A673 (cell line): ENCODE measurements around the gene FRAS1. TPM values are rescaled to one million over a fixed set of nuclear protein-coding genes. Genes with fewer than 3 reads are reported as not detected.
"Not testable (repeated sequence)": the region's sequence is repeated elsewhere in the genome, so short reads cannot be mapped to it uniquely, and the experiment has no call there.

Experiments
- BruUV-seq: library from RNA; stranded (reverse); fragments of 400-500 nt; replicated peaks from 2 replicates; lab custom pipeline; 2021; lab: Mats Ljungman, UMichigan
- CTCF ChIA-PET: fragments of 300-600 bp; sonication (Branson Sonifier 250); formaldehyde crosslinking; loops from one replicate; lab custom pipeline; 2022; ENCODE audit warnings: antibody characterized with exemption; lab: Charles Lee
- POLR2A ChIA-PET: fragments of 300-600 bp; sonication (Branson Sonifier 250); formaldehyde crosslinking; loops from one replicate; lab custom pipeline; 2022; ENCODE audit warnings: antibody characterized with exemption; ENCODE audit not compliant: low non-redundant PET; lab: Charles Lee
- DNase-seq: peaks from one replicate; pipeline ENCODE4 v3.0.0-alpha.2; 2015; ENCODE audit warnings: low spot score
- H3K27ac ChIP-seq: fragments of 200-600 bp; sonication (generic); 2 replicates; pipeline ENCODE4 v1.5.1; 2016; ENCODE audit warnings: mixed run types, low read depth, mild to moderate bottlenecking, mixed read lengths, antibody characterized with exemption, low read length; ENCODE audit not compliant: poor library complexity, severe bottlenecking
- H3K27me3 ChIP-seq: fragments of 200-600 bp; sonication (generic); replicated peaks from 2 replicates; pipeline ENCODE4 v1.6.1; 2017; ENCODE audit warnings: mixed run types, low read depth, mild to moderate bottlenecking, mixed read lengths, antibody characterized with exemption, low read length; ENCODE audit not compliant: insufficient read depth, poor library complexity
- H3K36me3 ChIP-seq: fragments of 200-600 bp; sonication (generic); 2 replicates; pipeline ENCODE4 v1.6.1; 2016; ENCODE audit warnings: mixed run types, mild to moderate bottlenecking, mixed read lengths, antibody characterized with exemption, low read length; ENCODE audit not compliant: insufficient read depth, poor library complexity, severe bottlenecking
- H3K4me1 ChIP-seq: fragments of 200-600 bp; sonication (generic); 2 replicates; pipeline ENCODE4 v1.6.1; 2017; ENCODE audit warnings: mixed run types, mild to moderate bottlenecking, mixed read lengths, antibody characterized with exemption, low read length; ENCODE audit not compliant: insufficient read depth, poor library complexity, severe bottlenecking
- H3K4me3 ChIP-seq: fragments of 200-600 bp; sonication (generic); 2 replicates; pipeline ENCODE4 v1.5.1; 2016; ENCODE audit warnings: low read depth, mixed run types, mild to moderate bottlenecking, mixed read lengths, low read length; ENCODE audit not compliant: poor library complexity, severe bottlenecking
- H3K9me3 ChIP-seq: fragments of 200-600 bp; sonication (generic); 2 replicates; pipeline ENCODE4 v1.6.1; 2016; ENCODE audit warnings: mixed run types, low read depth, mild to moderate bottlenecking, mixed read lengths, antibody characterized with exemption, low read length; ENCODE audit not compliant: poor library complexity, severe bottlenecking
- EZH2 ChIP-seq: fragments of 200-600 bp; sonication (generic); IDR thresholded peaks from 2 replicates; pipeline ENCODE4 v1.6.1; 2017; ENCODE audit warnings: borderline replicate concordance, low read depth, mild to moderate bottlenecking, mixed read lengths, antibody characterized with exemption, low read length; ENCODE audit not compliant: poor library complexity, severe bottlenecking
- intact Hi-C: fragments of 100-400 bp; cut with micrococcal nuclease; formaldehyde crosslinking; loops from one replicate; pipeline ENCODE4 v1.10.0; 2022; ENCODE audit not compliant: unreplicated experiment
- total RNA-seq: library from RNA; stranded (reverse); gene quantifications from 2 replicates; pipeline ENCODE4 v1.2.3, GENCODE V29; 2021
- TF ChIP-seq, protein P1 (sequence below): fragments of 300-800, 200-600 bp; sonication (generic); conservative IDR thresholded peaks from 2 replicates; pipeline ENCODE4 v1.5.1; 2017; ENCODE audit warnings: low read depth, mild to moderate bottlenecking, antibody characterized with exemption, low read length, moderate library complexity, mixed read lengths

Gene FRAS1
- total RNA-seq, 1 experiment from 2014 or later, result 0.06 TPM

DNA sequence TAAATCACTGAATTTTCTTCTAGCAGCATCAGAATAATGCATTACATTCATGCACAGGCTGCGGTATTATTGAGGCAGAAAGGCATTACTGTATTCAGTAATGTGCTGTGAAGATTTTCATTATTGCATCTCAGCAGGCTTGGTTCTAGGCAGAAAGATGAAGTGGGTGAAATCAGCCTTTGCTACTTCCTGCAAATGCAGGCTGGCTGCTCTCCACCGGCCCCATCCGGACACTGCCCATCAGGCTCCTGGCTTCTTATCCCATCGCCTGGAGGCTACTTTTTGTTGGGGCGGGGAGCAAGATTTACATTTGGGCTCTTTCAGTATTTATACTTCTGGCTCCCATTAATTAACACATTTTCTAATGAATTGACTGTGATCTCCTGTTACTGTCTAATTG lies 117.8 kb downstream of the FRAS1 start:
- POLR2A ChIA-PET, result no interaction called here
- no TSS peak for BruUV-seq
- Histone ChIP-seq H3K4me3 (no peak overlapping the region), H3K4me1 (no peaks in the 10 kb centered on the region), H3K36me3 (no peaks in the 10 kb centered on the region), H3K9me3 (no peaks in the 10 kb centered on the region), H3K27ac (no peak overlapping the region), H3K27me3 (no peaks in the 10 kb centered on the region)
- TF ChIP-seq, protein P1, sequence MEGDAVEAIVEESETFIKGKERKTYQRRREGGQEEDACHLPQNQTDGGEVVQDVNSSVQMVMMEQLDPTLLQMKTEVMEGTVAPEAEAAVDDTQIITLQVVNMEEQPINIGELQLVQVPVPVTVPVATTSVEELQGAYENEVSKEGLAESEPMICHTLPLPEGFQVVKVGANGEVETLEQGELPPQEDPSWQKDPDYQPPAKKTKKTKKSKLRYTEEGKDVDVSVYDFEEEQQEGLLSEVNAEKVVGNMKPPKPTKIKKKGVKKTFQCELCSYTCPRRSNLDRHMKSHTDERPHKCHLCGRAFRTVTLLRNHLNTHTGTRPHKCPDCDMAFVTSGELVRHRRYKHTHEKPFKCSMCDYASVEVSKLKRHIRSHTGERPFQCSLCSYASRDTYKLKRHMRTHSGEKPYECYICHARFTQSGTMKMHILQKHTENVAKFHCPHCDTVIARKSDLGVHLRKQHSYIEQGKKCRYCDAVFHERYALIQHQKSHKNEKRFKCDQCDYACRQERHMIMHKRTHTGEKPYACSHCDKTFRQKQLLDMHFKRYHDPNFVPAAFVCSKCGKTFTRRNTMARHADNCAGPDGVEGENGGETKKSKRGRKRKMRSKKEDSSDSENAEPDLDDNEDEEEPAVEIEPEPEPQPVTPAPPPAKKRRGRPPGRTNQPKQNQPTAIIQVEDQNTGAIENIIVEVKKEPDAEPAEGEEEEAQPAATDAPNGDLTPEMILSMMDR, result no peak
- no peak for TF ChIP-seq EZH2
- intact Hi-C loops, result no loop called here
- CTCF ChIA-PET, result no interaction called here
- DNase-seq, result no peak

GRCh38 chr4:78179196-78179595 lies 122.1 kb downstream of the FRAS1 start:
- no peak overlapping the region for H3K4me3 ChIP-seq
- no TSS peak for BruUV-seq
- no peaks in the 10 kb centered on the region for H3K27me3 ChIP-seq
- ChIA-PET CTCF (no interaction called here), POLR2A (no interaction called here)
- DNase-seq, result no peak
- no peaks in the 10 kb centered on the region for H3K36me3 ChIP-seq
- no peaks in the 10 kb centered on the region for H3K4me1 ChIP-seq
- TF ChIP-seq, protein P1, result no peak
- no peak for TF ChIP-seq EZH2
- no peak overlapping the region for H3K27ac ChIP-seq
- intact Hi-C loops, result no loop called here
- no peaks in the 10 kb centered on the region for H3K9me3 ChIP-seq

DNA sequence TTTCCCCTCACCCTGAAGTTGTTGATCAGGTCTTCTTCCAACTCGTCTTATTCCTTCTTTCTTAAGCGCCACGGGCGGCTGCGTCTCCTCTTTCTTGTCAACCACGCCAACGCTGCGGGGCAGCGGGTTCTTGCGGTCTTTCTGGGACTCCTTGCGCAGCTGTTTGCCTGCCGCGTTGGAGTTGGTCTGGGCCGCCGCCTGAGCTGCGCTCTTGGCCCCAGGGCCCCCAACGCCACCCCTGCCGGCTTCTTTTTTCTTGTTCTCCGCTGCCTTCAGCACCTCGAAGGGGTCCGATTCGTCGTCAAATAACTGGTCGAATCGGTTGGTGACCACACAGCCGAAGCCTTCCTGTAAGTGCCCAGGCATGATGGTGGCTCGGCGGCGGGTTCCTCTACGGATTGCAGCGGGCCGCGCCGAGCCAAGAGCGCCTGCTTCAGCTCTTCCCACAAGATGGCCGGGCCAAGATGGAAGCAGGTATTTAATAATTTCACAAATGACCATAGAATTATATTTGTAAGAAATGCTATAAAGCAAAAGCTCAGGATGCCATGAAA lies 124.6 kb downstream of the FRAS1 start:
- H3K36me3 ChIP-seq, H3K27ac ChIP-seq, POLR2A ChIA-PET, H3K9me3 ChIP-seq, CTCF ChIA-PET, intact Hi-C loops, H3K27me3 ChIP-seq, DNase-seq, H3K4me1 ChIP-seq, H3K4me3 ChIP-seq, BruUV-seq: not testable (repeated sequence)

DNA sequence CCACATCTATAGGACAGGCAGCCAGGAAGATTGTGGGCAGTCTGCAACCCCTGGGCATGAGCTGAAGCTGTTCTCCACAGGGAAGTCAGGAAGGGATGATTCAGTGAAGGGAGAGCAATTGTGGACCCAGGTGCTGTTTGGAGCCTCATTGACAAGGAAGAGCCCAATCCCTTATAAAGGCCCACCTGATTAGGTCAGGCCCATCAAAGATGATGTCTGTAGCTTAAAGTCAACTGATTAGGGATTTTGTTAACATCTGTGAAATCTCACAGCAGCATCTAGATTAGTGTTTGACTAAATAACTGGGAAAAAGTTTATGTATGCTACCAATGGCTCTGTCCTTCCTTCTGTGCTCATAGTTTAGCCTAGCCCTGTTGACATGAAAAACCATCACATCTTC lies 127.5 kb downstream of the FRAS1 start:
- intact Hi-C loops, result no loop called here
- no peak overlapping the region for H3K4me3 ChIP-seq
- H3K36me3 ChIP-seq, result no peaks in the 10 kb centered on the region
- H3K4me1 ChIP-seq, result no peaks in the 10 kb centered on the region
- POLR2A ChIA-PET, result no interaction called here
- no peaks in the 10 kb centered on the region for H3K27me3 ChIP-seq
- no peak for DNase-seq
- TF ChIP-seq, protein P1, result no peak
- TF ChIP-seq EZH2, result no peak
- CTCF ChIA-PET, result no interaction called here
- no peaks in the 10 kb centered on the region for H3K9me3 ChIP-seq
- no peak overlapping the region for H3K27ac ChIP-seq
- BruUV-seq, result no TSS peak
